Loucy (cell line): ENCODE results near the gene NONO.

Experiments
- CTCF ChIP-seq: fragments of 200-600 bp; sonication (generic); conservative IDR thresholded peaks from 2 replicates; pipeline ENCODE4 v1.5.1; 2014; ENCODE audit warnings: mild to moderate bottlenecking, antibody characterized with exemption, low read length
- EZH2phosphoT487 ChIP-seq: fragments of 200-600 bp; IDR thresholded peaks from 2 replicates; pipeline ENCODE4 v1.6.1; 2018; ENCODE audit warnings: antibody characterized with exemption, mild to moderate bottlenecking, moderate library complexity, borderline replicate concordance

- TF ChIP-seq CTCF (no peak), EZH2phosphoT487 (no peak)
Measured at GRCh38 chrX:71269801-71270395, 13.5 kb upstream of the NONO start.
